Left ventricle myocardium inferior (tissue), 1 donor: ENCODE results near the gene SCYL1. TPM values are rescaled to one million over a fixed set of nuclear protein-coding genes. Genes with fewer than 3 reads are reported as not detected.

Experiments
- DNase-seq: peaks from one replicate; pipeline ENCODE4 v3.0.0-alpha.2; 2020
- H3K27ac ChIP-seq: fragments of 200-600 bp; replicated peaks from 2 replicates; pipeline ENCODE4 v1.8.0; 2021
- H3K27me3 ChIP-seq: fragments of 200-600 bp; 2 replicates; pipeline ENCODE4 v1.8.0; 2021; ENCODE audit warnings: low read depth
- H3K36me3 ChIP-seq: fragments of 200-600 bp; 2 replicates; pipeline ENCODE4 v1.8.0; 2021
- H3K4me1 ChIP-seq: fragments of 200-600 bp; 2 replicates; pipeline ENCODE4 v1.8.0; 2021
- H3K4me3 ChIP-seq: fragments of 200-600 bp; 2 replicates; pipeline ENCODE4 v1.8.0; 2021; ENCODE audit warnings: mild to moderate bottlenecking, moderate library complexity
- H3K9me3 ChIP-seq: fragments of 200-600 bp; replicated peaks from 2 replicates; pipeline ENCODE4 v1.8.0; 2021
- CTCF ChIP-seq: fragments of 200-600 bp; IDR thresholded peaks from 2 replicates; pipeline ENCODE4 v1.8.0; 2021; ENCODE audit warnings: antibody characterized with exemption, mild to moderate bottlenecking, borderline replicate concordance
- intact Hi-C: fragments of 100-400 bp; cut with micrococcal nuclease; formaldehyde crosslinking; loops from one replicate; pipeline ENCODE4 v1.11.0; 2022
- total RNA-seq: library from RNA; stranded (reverse); fragmentation: NEBNext Ultra II Directional; extraction: Animal tissue kit (Norgen Biotek cat#: 25700); gene quantifications from one replicate; pipeline ENCODE4 v1.2.1, GENCODE V29; 2021
- donor health status: DM: no; HTN: yes; CAD: no; lungs with severe emphysema.

The SCYL1 gene
- total RNA-seq, 1 donor from 2014 or later: 60.2 TPM

GRCh38 chr11:65565624-65566453, 41.0 kb downstream of the SCYL1 start:
- no peak overlapping the region for H3K27ac ChIP-seq
- no peak overlapping the region for H3K4me3 ChIP-seq
- intact Hi-C loops: no loop called here
- DNase-seq: no peak
- peaks cover 38% of the 10 kb centered on the region for H3K4me1 ChIP-seq
- H3K9me3 ChIP-seq: no peaks in the 10 kb centered on the region
- no peak for TF ChIP-seq CTCF
- no peaks in the 10 kb centered on the region for H3K27me3 ChIP-seq
- H3K36me3 ChIP-seq: peaks cover 3% of the 10 kb centered on the region

- Histone ChIP-seq H3K27ac (peak overlapping the region; percentile 99), H3K27me3 (no peaks in the 10 kb centered on the region), H3K4me3 (peak overlapping the region; percentile 86), H3K36me3 (peaks cover 11% of the 10 kb centered on the region), H3K4me1 (peaks cover 63% of the 10 kb centered on the region), H3K9me3 (no peaks in the 10 kb centered on the region)
- DNase-seq: no peak
- TF ChIP-seq CTCF: no peak
- intact Hi-C loops: no loop called here
Measured at GRCh38 chr11:65569164-65569972, 44.5 kb downstream of the SCYL1 start.

- Histone ChIP-seq H3K4me3 (peak within 1 kb of the TSS; percentile 86), H3K4me1 (peaks cover 72% of the 10 kb centered on the region), H3K36me3 (peaks cover 11% of the 10 kb centered on the region), H3K27me3 (no peaks in the 10 kb centered on the region), H3K9me3 (no peaks in the 10 kb centered on the region), H3K27ac (peak within 1 kb of the TSS; percentile 99)
- TF ChIP-seq CTCF: peak; percentile 60
- intact Hi-C loops: no loop called here
- DNase-seq: peak; percentile 98
Measured at GRCh38 chr11:65569973-65570918, 45.4 kb downstream of the SCYL1 start, which contains the start of gene ZNRD2. Gene ZNRD2 (plus strand): TSS chr11:65570477. CDS start chr11:65570492, 15 bp downstream.

- intact Hi-C loops: no loop called here
- Histone ChIP-seq H3K4me3 (peak overlapping the region; percentile 86), H3K9me3 (no peaks in the 10 kb centered on the region), H3K27ac (peak overlapping the region; percentile 97), H3K36me3 (peaks cover 11% of the 10 kb centered on the region), H3K4me1 (peaks cover 81% of the 10 kb centered on the region), H3K27me3 (no peaks in the 10 kb centered on the region)
- no peak for DNase-seq
- TF ChIP-seq CTCF: no peak
Measured at GRCh38 chr11:65571420-65571819, 46.5 kb downstream of the SCYL1 start.

GRCh38 chr11:65571940-65572339, 47.1 kb downstream of the SCYL1 start:
- Histone ChIP-seq H3K9me3 (no peaks in the 10 kb centered on the region), H3K27ac (peak overlapping the region; percentile 97), H3K4me3 (peak overlapping the region; percentile 86), H3K4me1 (peaks cover 86% of the 10 kb centered on the region), H3K27me3 (no peaks in the 10 kb centered on the region), H3K36me3 (peaks cover 11% of the 10 kb centered on the region)
- DNase-seq: no peak
- peak; percentile 23 for TF ChIP-seq CTCF
- intact Hi-C loops: no loop called here
